Measurements from ENCODE around the gene SMDT1.
"Not testable (repeated sequence)": the region's sequence is repeated elsewhere in the genome, so short reads cannot be mapped to it uniquely, and the experiment has no call there.

The SMDT1 gene

DNA sequence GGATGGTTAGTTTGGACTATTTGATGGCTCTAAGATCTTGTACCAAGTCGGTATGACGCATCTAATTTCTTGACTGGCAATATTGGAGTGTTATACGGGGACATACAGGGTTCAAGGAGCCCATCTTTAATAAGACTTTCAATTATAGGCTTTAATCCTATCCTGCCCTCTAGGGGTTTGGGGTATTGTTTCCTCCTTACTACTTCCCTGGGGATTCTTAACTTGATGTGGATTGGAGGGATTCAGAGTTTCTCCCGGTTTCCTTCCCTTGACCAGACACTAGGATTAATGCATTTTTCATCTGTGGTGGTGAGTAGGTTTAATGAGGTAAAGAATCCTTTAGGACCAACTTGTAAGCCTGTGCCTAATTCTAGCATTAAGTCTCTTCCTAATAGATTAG is 32.3 kb downstream of the SMDT1 start:
- DNase-seq (ENCODE audit: low spot score) = peak; percentile 26

DNA sequence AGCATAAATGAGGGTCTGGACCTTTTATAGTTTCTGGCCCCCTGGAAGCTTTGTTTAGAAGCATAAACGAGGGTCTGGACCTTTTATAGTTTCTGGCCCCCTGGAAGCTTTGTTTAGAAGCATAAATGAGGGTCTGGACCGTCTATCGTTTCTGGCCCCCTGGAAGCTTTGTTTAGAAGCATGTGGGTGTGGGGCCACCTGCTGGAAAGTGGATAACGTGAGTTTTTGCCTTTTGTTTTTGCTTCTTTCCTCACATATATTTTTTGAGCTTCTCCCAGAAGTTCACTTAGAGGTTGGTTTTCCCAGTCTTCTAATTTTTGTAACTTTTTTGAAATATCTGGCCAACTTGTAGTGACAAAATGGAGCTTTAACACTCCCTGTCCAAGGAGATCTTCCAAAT is 33.3 kb downstream of the SMDT1 start:
- DNase-seq (ENCODE audit: low spot score) = not testable (repeated sequence)

DNA sequence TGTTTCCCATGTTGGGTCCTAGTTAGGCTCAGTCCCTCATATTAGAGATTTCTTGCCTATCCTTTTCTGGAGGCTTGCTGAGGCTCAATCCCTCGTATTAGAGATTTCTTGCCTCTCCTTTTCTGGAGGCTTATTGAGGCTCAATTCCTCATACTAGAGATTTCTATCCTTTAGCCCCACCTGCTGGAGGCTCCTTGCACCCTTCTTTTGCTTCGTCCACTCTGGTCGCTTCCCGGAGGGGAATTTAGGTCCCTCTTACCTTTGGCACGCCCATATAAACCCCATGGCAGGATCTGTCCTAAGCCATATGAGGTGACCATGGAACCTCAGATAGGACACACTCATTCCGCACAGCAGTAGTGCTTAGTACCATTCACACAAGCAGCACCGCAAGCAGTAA is 35.2 kb downstream of the SMDT1 start:
- no peak for DNase-seq (ENCODE audit: low spot score)

DNA sequence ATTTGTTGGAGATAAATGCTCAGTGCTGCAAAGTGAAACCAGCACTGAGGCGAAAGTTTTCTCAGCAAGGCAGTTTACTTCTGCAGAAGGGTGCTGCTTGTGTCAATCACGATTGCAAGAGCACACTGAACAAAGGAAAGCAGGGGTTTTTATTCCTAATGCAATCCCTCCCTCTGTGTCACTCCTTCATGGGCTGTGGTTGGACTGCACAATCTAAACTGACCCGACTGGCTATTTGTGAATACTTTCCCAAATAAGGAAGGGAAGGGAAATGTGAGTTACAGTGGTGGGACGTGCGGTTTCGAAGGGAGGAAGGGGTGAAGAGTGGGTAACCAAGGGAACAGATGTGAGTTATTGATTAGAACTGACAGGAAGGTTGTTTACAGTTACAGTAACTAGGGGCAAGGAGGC is 35.9 kb downstream of the SMDT1 start:
- DNase-seq (ENCODE audit: low spot score) = not testable (repeated sequence)

DNA sequence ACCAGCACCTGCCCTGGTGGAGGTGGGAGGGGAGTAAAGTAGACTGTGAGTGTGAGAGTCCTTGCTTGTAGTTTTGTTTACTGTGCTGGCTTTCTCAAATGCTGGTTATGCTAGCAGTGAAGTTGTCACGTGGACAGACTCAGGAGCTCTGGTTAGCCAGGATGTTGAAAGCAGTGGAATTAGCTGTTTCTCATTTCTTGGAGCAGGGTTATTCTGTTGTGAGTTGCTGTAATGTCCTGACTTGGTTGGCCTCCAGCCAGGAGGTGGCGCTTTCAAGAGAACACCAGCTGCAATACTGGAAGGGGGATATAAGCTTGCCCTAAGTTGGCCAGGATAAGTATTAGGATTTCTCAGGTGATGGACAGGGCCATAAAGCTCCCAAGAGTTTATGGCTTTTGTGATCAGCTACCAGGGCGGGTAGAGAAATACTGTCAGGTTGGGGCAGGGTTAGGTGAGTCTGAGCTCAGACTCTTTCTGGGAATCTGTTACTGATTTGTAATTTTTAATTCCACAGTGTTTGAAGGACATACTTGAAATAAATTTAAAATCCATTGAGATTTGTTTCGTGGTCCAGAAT is 37.4 kb downstream of the SMDT1 start:
- no peak for DNase-seq (ENCODE audit: low spot score)

DNA sequence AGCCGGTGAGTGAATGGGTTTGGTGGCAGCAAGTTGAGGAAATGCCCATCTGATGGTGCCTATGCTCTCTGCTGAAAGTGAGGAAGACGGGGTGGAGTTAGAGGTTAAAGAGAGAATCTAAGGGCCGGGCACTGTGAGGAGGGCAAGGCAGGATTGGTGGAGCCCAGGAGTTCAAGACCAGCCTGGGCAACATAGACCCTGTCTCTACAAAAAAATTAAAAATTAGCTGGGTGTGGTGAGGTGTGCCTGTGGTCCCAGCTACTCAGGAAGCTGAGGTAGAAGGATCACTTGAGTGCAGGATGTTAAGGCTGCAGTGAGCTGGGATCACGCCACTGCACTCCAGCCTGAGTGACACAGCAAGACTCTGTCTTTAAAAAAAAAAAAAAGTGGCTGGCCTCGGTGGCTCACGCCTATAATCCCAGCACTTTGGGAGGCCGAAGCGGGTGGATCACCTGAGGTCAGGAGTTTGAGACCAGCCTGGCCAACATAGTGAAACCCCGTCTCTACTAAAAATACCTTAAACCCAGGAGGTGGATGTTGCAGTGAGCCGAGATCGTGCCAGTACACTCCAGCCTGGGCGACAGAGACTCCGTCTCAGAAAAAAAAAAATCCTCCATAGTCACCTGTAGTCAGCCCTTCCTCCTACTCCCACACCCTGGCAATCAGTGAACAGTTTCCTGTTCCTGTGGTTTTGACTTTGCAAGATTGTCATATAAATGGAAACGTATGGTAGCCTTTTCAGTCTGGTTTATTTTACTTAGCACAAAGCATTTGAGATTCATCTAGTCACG is 40.9 kb downstream of the SMDT1 start:
- DNase-seq (ENCODE audit: low spot score) = not testable (repeated sequence)

DNA sequence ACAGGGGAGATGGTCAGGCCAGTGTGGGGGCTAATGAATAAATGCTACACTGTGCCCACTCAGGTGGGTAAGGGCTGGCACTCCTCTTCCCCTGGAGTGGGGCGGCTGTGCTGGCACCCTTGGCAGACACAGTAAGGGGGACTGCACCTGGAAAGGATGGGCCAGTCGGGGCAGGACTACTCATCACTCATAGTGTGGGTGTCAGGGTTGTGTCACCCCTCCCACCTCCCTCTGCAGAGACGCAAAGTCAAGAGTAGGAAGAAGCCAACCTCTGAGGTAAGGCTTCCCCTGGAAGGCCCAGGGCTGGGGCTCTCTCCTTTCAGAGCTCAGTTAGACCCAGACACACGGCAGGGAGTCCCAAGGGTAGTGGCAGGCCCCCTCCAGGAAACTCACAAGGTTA is 44.0 kb downstream of the SMDT1 start:
- DNase-seq (ENCODE audit: low spot score) = not testable (repeated sequence)

DNA sequence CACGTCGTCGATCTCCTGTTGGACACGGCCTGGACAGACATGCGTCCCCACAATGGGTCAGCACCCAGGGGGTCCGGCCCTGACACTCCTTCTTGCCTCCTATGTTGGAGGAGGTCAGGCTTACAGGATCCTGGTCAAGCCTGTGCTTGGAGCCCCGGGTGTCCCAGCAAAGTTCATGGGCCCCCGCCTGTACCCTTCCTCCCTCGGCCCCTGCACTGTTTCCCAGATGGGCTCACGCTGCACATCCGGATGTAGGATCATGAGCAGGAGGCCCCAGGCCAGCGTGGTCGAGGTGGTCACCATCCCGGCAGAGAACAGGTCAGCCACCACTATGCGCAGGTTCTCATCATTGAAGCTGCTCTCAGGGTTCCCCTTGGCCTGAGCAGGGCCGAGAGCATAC is 48.1 kb downstream of the SMDT1 start:
- no peak for DNase-seq (ENCODE audit: low spot score)

DNA sequence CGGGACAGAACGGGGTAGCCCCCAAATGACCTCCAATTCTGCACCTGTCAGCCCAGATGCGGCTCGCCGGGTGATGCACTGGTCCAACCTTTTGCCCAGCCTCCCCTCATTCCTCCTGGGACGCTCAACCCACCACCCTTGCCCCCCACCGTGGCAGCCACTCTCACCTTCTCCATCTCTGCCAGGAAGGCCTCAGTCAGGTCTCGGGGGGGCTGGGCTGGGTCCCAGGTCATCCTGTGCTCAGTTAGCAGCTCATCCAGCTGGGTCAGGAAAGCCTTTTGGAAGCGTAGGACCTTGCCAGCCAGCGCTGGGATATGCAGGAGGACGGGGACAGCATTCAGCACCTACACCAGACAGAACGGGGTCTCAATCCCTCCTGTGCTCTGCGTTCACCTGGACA is 48.5 kb downstream of the SMDT1 start:
- DNase-seq (ENCODE audit: low spot score) = not testable (repeated sequence)

DNA sequence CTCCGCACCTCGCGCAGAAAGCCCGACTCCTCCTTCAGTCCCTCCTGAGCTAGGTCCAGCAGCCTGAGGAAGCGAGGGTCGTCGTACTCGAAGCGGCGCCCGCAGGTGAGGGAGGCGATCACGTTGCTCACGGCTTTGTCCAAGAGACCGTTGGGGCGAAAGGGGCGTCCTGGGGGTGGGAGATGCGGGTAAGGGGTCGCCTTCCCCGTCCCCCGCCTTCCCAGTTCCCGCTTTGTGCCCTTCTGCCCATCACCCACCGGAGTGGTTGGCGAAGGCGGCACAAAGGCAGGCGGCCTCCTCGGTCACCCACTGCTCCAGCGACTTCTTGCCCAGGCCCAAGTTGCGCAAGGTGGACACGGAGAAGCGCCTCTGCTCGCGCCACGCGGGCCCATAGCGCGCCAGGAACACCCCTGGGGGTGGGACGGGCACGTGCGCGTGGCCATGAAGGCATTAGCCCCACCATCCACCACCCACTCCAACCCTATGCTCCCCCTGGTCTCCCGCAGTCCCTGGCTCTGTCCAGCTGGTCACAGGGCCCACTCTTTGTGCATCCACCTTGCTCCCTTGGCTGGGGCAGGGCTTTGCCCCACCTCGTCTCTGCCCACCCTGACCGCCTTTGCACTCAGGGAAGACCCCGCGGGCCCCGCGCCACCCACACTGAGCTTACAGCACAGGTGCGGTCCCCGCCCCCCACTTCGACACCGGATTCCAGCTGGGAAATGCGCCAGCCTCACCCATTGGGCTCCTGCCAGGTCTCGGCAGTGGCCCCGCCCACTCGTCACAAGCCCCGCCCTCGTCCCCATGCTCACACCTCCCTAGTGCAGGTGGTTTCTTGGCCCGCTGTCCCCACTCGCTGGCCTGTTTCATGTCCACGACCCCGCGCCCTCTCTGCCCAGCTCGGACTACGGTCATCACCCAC is 49.5 kb downstream of the SMDT1 start:
- DNase-seq (ENCODE audit: low spot score) = peak; percentile 93

DNA sequence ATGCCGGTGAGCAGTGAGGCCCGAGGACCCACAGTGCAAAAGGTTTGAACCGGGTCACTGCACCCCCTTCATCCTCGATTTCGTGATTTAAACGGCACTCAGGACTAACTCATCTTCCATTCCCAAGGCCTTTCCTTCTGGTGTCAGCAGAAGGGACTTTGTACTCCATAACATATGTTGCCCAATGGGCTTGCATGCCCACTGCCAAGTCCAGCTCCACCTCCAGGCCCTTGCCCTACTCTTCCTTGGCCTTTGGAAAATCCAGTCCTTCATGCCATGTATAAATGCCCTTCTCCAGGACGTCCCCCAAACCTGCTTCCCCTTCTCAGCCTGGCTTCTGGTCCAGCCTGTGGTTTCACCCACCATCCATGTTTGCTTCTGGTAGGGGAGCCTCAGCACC is 50.7 kb downstream of the SMDT1 start:
- not testable (repeated sequence) for DNase-seq (ENCODE audit: low spot score)

DNA sequence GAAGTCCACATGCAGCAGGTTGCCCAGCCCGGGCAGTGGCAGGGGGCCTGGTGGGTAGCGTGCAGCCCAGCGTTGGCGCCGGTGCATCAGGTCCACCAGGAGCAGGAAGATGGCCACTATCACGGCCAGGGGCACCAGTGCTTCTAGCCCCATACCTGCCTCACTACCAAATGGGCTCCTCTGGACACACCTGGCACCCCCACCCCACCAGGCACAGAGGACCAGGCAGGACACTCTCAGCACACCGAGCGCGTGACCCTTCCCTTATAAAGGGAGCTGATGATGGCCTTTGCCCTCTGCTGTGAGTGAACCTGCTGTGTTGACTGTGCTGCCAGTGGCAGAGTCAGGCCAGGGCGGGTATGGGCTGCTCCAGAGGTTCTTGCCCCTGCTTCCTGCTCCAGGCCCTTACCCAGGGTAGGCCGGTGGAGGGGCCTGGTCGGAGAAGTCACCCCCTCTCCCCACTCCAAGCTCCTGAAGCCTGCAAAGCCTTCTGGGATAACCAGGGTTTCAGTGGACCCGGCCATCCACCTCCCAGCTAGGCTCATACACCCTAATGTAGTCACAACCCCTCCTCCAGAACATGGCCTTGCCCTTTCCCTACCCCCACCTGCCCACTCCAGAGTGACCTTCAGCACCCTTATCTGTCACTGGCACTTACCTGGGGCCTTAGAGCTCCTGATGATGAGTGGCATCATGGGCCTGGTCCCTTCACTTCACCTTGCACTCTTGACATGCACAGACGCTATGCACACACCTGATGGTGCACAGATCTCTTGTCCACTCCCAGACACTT is 51.3 kb downstream of the SMDT1 start, which contains the start of gene CYP2D6:
CYP2D6 (minus strand) TSS at position 172 of the 793 bp plus-strand sequence; CDS start at position 153, 19 bp downstream.
- DNase-seq (ENCODE audit: low spot score) = not testable (repeated sequence)

DNA sequence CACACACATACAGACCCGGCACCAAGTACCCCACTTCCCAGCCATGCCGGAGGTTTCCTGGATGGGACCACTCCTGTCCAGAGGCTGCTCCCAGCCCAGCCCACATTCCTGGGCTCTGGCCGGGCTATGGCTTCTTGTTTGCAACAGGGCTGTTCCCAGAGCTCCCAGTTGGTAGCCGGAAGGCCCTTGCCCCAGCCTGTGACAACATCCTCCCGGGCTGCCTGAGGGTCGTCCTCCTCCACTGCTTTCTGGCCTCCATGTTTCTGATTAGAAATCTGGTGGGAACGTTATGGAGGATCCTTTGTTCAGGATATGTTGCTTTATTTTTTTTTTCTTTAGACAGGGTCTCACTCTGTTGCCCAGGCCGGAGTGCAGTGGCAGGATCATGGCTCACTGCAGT is 52.1 kb downstream of the SMDT1 start:
- DNase-seq (ENCODE audit: low spot score) = no peak

DNA sequence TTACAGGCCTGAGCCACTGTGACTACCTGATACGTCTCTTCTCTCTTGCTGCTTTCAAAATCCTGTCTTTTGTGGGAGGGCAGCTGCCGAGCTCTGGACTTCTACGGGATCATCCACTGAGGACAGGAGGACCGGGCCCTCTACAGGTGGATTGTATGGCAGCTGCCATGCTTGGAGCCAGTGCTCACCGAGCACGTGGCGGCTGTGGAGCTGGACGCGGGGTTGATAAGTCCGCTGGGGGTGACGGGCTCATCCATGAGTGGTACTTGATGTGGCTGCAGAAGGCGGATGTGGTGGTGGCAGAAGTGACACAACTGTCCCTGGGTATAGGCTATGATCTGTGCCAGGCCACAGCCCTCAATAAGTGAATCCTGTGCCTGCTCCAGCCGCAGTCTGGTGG is 53.0 kb downstream of the SMDT1 start:
- no peak for DNase-seq (ENCODE audit: low spot score)
